HepG2 (cell line): Measurements from ENCODE around the gene ARRDC3. TPM values are rescaled to one million over a fixed set of nuclear protein-coding genes. Genes with fewer than 3 reads are reported as not detected.
A peak's percentile ranks its signal among the peaks of the same experiment; 100 is the strongest.

Source experiments
- ASH2L ChIP-seq: fragments of 300-600, 200-600 bp; sonication (generic); IDR thresholded peaks from 2 replicates; pipeline ENCODE4 v1.7.0; 2017; ENCODE audit warnings: low read depth, mild to moderate bottlenecking, moderate library complexity, mixed read lengths, low read length; ENCODE audit not compliant: insufficient read length
- CCDC6 ChIP-seq: sonication (generic); formaldehyde crosslinking; IDR thresholded peaks from 2 replicates; pipeline ENCODE4 v1.8.1; 2022; ENCODE audit warnings: mild to moderate bottlenecking, missing genetic modification reagents, moderate library complexity
- ELF4 ChIP-seq: sonication (generic); formaldehyde crosslinking; IDR thresholded peaks from 2 replicates; pipeline ENCODE4 v1.5.0; 2020; ENCODE audit warnings: missing genetic modification reagents, mild to moderate bottlenecking, moderate library complexity, borderline replicate concordance
- FOXP1 ChIP-seq, 2 experiments: fragments of 450-650 bp in 1 of 2; IDR thresholded peaks; 2 replicates each; pipeline ENCODE4 v1.6.1; 2017 to 2018; ENCODE audit warnings: antibody characterized with exemption in 1 of 2
- FOXP4 ChIP-seq: sonication (generic); formaldehyde crosslinking; IDR thresholded peaks from 2 replicates; pipeline ENCODE4 v1.4.0; 2020; ENCODE audit warnings: missing genetic modification reagents
- GABPB1 ChIP-seq: IDR thresholded peaks from 2 replicates; pipeline ENCODE4 v1.6.1; 2016; ENCODE audit warnings: mild to moderate bottlenecking, missing genetic modification reagents, moderate library complexity, missing compliant biosample characterization
- IRF2 ChIP-seq: IDR thresholded peaks from 2 replicates; pipeline ENCODE4 v1.6.1; 2018; ENCODE audit warnings: missing genetic modification reagents, missing compliant biosample characterization
- MAX ChIP-seq: IDR thresholded peaks from 2 replicates; pipeline ENCODE4 v1.6.1; 2012; ENCODE audit warnings: inconsistent platforms
- MEIS1 ChIP-seq: sonication (generic); formaldehyde crosslinking; IDR thresholded peaks from 2 replicates; pipeline ENCODE4 v1.9.0; 2021; ENCODE audit warnings: mild to moderate bottlenecking, missing genetic modification reagents, moderate library complexity, borderline replicate concordance
- PATZ1 ChIP-seq: sonication (generic); formaldehyde crosslinking; IDR thresholded peaks from 2 replicates; pipeline ENCODE4 v1.4.0; 2020; ENCODE audit warnings: missing genetic modification reagents
- PLRG1 ChIP-seq: fragments of 450-650 bp; conservative IDR thresholded peaks from 2 replicates; pipeline ENCODE4 v1.6.1; 2016
- PRPF4 ChIP-seq: fragments of 200-400 bp; formaldehyde crosslinking; IDR thresholded peaks from 2 replicates; pipeline ENCODE4 v1.6.1; 2016; ENCODE audit warnings: low read length, low read depth; ENCODE audit not compliant: poor library complexity, severe bottlenecking
- REPIN1 ChIP-seq: sonication (generic); formaldehyde crosslinking; IDR thresholded peaks from 2 replicates; pipeline ENCODE4 v1.8.0; 2022; ENCODE audit warnings: missing genetic modification reagents, low read depth, mild to moderate bottlenecking, borderline replicate concordance
- RFXANK ChIP-seq: IDR thresholded peaks from 2 replicates; pipeline ENCODE4 v1.6.1; 2016
- ZFP91 ChIP-seq: sonication (generic); formaldehyde crosslinking; IDR thresholded peaks from 2 replicates; pipeline ENCODE4 v1.9.0; 2022; ENCODE audit warnings: missing genetic modification reagents, mild to moderate bottlenecking, borderline replicate concordance
- ZNF335 ChIP-seq: sonication (generic); formaldehyde crosslinking; IDR thresholded peaks from 2 replicates; pipeline ENCODE4 v1.4.0; 2020; ENCODE audit warnings: missing genetic modification reagents
- ZNF441 ChIP-seq: sonication (generic); formaldehyde crosslinking; IDR thresholded peaks from 2 replicates; pipeline ENCODE4 v1.7.0; 2021; ENCODE audit warnings: missing genetic modification reagents, borderline replicate concordance
- ZNF609 ChIP-seq: sonication (generic); formaldehyde crosslinking; IDR thresholded peaks from 2 replicates; pipeline ENCODE4 v1.4.0; 2020; ENCODE audit warnings: mild to moderate bottlenecking, missing genetic modification reagents, borderline replicate concordance
- polyA plus RNA-seq, 8 experiments: library from polyadenylated mRNA; depleted of rRNA in 3 of 8; stranded (reverse) in 7 of 8; unstranded in 1 of 8; fragments of >200 nt; fragmentation: Illumina TruSeq in 4 of 8; extraction: Trizol in 4 of 8; gene quantifications; 2 replicates each; pipeline versions ENCODE4 v1.2.1 to v1.2.3, GENCODE V29; 2011 to 2016; ENCODE audit warnings: low read depth in 4 of 8, missing spikeins in 1 of 8, mixed read lengths in 1 of 8; ENCODE audit not compliant: insufficient read depth in 1 of 8
- total RNA-seq, 5 experiments: library from RNA; depleted of rRNA; stranded (reverse); fragments of >200 nt; fragmentation: Illumina TruSeq; extraction: Trizol; gene quantifications; 2 replicates each; pipeline ENCODE4 v1.2.3, GENCODE V29; 2016; ENCODE audit warnings: low read depth in 1 of 5

ARRDC3 gene
- total and polyA plus RNA-seq, 2 of the 13 experiments (the other 11 are each of a cell fraction or from before 2014, with no cell fraction given), result 3.4 to 24.4 TPM

GRCh38 chr5:91379914-91380490 is 3.1 kb downstream of the ARRDC3 start (continued):
- TF ChIP-seq IRF2 (CRISPR knock-in tag), result peak; percentile 83
- TF ChIP-seq GABPB1 (CRISPR knock-in tag), result peak; percentile 88
- no peak for TF ChIP-seq PLRG1
- TF ChIP-seq FOXP1 (IDR thresholded peaks at IDR 0.05), result no peak
- TF ChIP-seq FOXP1 (CRISPR knock-in tag; IDR thresholded peaks at IDR 0.05), result 0 out of 2 replicates have a peak, but pooled peaks have one; percentile 32
- 0 out of 2 replicates have a peak, but pooled peaks have one; percentile 21 for TF ChIP-seq ZNF335 (CRISPR knock-in tag)
- peak; percentile 44; the same call in 1 of the 2 replicates for TF ChIP-seq FOXP4
- TF ChIP-seq RFXANK (CRISPR knock-in tag), result no peak
- TF ChIP-seq MEIS1 (CRISPR knock-in tag), result peak; percentile 99
- peak; percentile 26; the same call in 1 of the 2 replicates for TF ChIP-seq ELF4 (CRISPR knock-in tag)
- peak; percentile 41; the same call in 1 of the 2 replicates for TF ChIP-seq MAX
- no peak for TF ChIP-seq ZNF609 (CRISPR knock-in tag)
- TF ChIP-seq ZNF441 (CRISPR knock-in tag), result peak; percentile 69
- TF ChIP-seq PRPF4, result no peak
- TF ChIP-seq REPIN1 (CRISPR knock-in tag), result peak; percentile 44; the same call in 1 of the 2 replicates
- peak; percentile 71; the same call in 1 of the 2 replicates for TF ChIP-seq PATZ1 (CRISPR knock-in tag)
- peak; percentile 75 for TF ChIP-seq ASH2L
- TF ChIP-seq ZFP91, result 0 out of 2 replicates have a peak, but pooled peaks have one; percentile 16
- TF ChIP-seq CCDC6 (CRISPR knock-in tag), result peak; percentile 69; the same call in 1 of the 2 replicates
